ENCODE results near the gene CACNA1C.

The CACNA1C gene

DNA sequence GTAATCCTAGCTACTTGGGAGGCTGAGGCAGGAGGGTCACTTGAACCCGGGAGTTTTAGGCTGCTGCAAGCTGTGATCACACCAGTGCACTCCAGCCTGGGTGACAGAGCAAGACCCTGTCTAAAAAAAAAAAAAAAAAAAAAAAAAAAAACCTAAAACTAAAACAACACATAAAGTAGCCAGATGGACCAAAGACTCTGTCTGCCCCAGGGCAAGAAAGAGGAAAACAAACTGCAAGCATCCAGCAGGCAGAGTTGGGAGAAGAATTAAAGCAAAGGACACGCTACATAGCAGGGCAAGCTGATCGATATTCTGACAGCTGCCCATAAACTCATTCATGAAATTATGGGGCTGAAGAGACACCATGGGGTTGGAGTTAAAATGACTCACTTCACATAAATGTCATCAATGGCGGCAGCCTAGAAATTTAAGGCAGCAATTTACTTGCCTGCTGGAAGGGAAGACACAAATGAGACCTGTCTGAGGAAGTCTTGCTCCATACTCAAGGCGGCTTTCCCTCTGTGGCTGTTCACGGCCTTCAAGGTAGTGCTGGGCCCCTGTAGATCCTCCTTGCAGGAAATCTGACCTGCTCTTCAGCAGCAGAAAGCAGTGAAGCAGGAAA lies 482.9 kb downstream of the CACNA1C start:
- peak; percentile 25 for DNase-seq

GRCh38 chr12:2536724-2537123 lies 483.9 kb downstream of the CACNA1C start:
- DNase-seq: no peak

DNA sequence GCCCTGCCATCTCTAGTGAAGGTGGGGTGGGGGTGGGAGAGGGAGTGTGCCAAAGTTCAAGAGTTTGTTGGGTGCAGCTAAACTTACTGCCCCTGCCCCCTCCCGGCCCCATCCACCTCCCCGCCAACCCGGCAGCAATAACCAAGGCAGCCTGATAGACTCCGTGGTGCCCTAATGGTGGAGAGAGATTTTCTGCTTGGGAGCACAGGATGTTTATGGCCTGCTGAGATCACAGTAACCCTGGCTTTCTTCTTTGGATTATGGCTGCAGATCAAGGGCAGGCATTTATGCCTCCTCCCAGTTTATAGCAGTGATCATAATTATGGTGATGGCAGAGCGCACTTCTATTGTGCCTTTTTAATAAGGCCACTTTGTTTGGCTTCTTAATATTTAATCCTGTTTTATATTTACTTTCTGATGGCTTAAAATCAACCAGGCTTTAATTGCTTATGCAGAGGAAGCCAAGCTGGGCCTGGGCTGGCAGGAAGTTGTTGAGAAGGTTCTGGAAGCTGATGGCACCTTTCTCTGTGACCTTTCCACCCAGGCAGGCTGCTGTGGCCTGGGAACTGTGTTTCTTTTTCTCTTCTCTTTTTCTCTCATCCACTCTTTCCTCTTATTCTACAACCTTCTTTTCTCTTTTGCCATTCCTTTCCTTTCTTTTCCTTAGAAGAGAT lies 485.2 kb downstream of the CACNA1C start:
- no peak for DNase-seq

DNA sequence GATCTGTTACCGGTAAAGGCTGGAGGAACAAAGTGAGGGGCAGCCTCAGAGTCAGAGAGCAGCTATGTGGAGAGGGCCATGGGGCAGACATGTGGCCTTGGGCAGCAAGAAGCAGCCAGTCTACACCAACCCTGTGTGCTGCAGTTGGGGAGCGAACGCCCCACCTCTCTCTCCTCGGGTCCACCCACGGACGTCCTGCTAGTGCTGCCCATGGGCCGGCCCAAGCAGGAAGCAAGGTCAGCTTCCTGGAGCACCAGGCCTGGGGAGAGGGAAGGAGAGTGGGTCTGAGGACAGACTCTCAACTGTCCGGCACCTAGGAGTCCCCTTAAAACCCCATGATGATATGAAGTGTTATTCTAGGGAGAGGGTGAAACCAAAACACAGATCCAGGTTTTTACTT lies 487.2 kb downstream of the CACNA1C start:
- no peak for DNase-seq

GRCh38 chr12:2540535-2540941 lies 487.8 kb downstream of the CACNA1C start:
- no peak for DNase-seq

- no peak for DNase-seq
These were observed 488.9 kb downstream of the CACNA1C start for GRCh38 chr12:2541631-2542204.

GRCh38 chr12:2543801-2544200 lies 491.0 kb downstream of the CACNA1C start:
- DNase-seq: no peak

DNA sequence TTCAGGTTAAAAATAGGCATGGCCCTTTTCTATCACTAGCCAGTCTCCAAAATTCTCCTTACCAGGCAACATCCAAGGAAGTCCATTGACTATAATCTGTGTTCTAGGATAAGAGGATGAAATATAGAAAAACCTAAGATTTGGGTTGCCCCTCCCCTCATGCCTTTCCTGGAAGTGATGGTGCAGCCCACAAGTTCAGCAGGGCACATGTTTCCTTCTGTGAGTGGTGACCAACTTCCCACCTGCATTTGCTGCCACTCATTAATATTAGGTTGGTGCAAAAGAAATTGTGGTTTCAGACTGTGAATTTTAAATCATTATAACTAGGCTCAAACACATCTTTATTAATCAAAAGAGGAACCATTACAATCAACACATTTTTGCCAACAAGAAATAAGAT lies 491.4 kb downstream of the CACNA1C start:
- DNase-seq: no peak

DNA sequence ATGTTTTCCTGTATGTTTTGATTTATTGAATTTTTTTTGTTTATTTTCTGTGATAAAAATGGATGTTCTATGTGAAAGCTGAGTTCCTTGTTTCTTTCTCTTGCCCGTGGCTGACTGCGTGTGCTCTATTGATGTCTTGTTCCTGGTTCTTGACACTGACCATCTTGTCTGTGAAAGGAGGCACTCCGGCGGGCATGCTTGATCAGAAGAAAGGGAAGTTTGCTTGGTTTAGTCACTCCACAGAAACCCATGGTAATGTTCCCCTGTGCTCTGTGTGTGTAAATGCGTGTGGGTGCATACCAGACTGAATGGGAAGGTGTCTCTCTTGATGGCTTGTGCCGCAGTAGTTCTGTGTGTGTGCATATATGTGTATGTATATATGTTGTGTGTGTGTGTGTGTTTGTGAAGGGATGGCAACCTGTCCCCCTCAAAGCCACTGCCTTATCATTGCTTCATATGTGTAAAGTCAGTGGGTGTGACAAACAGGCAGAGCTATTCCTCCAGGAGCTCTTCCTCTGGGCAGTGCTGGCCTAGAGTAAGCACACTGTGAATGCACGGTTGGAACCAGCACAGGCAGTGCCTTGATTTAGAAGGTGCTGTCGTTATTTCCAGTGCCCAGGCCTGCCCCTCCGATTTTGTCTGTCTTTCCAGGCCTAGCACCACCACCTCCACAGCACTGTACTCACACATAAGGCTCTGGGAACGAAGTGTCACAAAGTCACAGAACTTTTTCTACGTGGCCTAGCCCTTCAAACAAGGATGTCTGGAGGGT lies 494.7 kb downstream of the CACNA1C start:
- DNase-seq: no peak

DNA sequence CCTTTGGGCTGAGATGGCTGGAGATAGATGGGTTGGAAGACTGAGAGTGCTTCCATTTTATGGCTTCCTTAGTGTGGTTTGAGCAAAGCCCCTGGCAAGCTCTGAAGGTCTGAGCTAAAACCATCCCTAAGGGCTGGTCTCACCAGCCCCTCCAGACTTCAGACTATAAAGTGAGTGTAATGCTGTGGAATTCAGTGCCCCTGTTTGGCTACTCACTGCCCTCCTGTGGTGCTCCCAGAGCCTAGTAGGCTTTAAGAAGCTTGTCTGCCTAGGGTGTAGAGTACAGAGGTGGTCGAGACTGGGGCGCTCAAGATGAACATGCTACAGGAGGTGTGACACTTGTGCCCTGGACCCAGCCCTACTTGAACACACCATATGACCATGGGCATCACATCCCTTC lies 495.3 kb downstream of the CACNA1C start:
- peak; percentile 13 for DNase-seq

DNA sequence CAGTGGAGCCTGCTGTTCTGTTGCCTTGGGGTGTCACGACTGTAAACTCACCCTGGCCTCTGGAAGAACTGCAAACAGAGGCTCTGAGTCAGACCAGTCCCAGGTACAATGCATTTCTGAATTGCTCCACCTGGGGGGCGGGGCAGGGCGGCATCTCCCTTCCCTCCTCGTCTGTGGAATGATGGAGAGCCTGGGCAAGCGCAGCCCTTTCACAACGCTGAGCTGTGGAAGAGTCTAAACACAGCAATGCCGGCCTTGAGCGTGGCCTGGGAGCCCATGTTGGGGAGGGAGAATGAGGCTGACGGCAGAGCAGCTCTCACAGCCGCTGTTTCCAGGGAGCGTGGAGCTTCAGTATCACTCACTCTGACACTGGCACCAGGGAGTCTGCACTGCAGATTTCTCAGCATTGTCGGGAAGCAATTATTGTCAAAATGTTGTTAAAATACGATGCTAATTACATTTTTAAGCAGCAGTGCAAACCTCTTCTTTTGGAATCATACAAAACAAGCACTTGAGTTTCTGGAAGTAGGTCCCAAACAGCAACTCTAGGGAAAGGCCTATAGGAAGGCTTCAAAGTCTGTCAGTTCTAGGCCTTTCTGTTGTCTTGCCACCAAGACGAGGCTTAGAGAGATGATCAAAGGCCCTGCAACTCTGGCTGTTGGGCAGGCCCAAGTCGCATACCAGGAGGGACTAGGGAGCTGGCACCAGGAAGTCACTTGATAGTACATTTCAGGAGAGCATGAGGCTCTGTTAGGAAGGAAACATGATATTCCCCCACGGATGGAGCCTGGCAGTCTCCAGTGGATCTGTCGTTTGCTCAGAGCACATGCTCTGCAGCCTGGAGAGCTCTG lies 498.0 kb downstream of the CACNA1C start:
- no peak for DNase-seq

GRCh38 chr12:2551412-2551900 lies 498.7 kb downstream of the CACNA1C start:
- peak; percentile 6 for DNase-seq

- DNase-seq: no peak
These were observed 499.4 kb downstream of the CACNA1C start for GRCh38 chr12:2552000-2552756.

DNA sequence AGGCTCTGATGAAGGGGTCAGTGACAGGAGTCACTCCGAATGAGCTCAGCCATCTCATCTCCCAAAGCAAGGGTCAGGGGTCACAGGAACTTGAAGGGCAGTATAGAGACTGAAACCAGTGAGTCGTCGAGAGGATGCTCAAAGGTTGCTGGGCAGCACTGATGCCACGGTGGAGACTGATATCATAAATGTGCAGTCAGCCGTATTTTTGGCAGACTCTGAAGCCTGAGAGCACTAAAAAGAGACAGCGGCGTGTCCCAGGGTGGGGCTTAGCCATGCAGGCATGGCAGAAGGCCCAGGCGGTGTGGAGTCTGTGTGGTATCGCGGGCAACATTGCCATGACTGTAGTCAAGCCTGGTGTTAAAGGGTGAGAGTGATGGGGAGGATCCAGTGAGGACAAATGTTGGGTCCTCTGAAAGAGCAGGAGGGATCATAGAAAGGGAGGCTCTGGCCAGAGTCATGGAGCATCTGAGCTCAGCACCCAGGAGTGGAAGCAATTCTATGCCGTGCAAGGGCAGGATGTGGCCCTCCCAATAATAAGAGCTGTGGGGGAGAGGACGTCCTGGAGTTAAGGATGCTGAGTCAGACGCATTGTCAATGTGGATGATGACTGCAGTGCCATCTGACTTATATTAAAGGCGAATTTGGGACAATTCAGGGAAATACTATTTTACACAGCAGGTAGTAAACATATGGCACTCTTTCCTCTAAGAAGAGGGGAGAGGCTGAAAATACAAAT lies 500.8 kb downstream of the CACNA1C start:
- DNase-seq: peak; percentile 48

DNA sequence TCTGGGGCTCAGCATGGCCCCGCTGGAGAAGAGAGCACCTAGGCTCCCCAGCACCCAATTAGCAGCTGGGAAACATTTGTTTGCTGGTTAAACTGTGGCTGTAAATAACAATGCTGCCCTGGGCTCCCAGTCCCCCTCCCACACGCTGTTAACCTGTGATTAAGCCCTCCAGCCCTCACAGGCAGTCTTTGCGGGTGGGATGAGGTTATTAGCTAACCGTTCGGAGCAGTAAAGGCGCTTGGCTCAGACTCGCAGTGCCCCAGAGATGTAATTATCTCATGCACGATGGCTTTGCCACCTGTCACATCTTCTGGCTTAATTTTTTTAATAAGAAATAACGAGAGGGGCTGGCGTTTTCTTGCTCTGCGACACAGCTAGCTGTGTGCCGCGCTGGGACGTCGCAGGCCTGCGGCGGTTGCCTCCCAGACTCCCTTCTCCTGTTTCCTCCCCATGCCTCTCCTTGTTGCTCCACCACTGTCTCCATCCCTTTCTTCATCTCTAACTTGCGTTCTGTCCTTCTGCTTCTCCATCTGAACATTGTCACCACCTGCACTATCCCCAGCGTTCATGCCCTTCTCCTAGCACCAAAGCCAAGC lies 502.8 kb downstream of the CACNA1C start:
- DNase-seq: no peak

DNA sequence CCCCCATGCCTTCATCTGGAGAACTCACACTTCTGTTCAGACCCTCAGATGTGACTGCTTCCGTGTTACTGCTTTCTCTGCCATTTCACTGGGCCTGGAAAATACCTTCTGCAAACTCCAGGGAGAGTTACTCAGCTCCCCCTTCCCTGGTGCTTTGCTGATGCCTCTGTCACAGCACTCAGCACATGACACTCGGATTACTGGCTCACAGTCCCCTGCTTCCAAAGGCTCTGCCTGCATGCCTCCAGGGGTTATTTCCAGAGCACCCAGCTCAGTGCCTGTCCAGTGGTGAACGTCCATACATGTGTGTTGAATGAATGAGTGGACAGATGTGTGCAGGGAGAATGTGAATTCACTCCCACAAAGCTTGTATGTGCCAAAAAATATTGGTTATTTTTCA lies 504.8 kb downstream of the CACNA1C start:
- DNase-seq: no peak

GRCh38 chr12:2559931-2560330 lies 507.1 kb downstream of the CACNA1C start:
- DNase-seq: no peak

GRCh38 chr12:2560356-2560755 lies 507.6 kb downstream of the CACNA1C start:
- no peak for DNase-seq

GRCh38 chr12:2561367-2561766 lies 508.6 kb downstream of the CACNA1C start:
- no peak for DNase-seq

- no peak for DNase-seq
These were observed 509.6 kb downstream of the CACNA1C start for GRCh38 chr12:2562400-2562799.
